GOT3 (cell line): ENCODE measurements around the gene NEDD4L.

ENCODE experiments used
- DNase-seq: peaks from one replicate; lab custom pipeline; 2025; ENCODE audit warnings: mixed read lengths; lab: John Stamatoyannopoulos, UW

The NEDD4L gene

DNA sequence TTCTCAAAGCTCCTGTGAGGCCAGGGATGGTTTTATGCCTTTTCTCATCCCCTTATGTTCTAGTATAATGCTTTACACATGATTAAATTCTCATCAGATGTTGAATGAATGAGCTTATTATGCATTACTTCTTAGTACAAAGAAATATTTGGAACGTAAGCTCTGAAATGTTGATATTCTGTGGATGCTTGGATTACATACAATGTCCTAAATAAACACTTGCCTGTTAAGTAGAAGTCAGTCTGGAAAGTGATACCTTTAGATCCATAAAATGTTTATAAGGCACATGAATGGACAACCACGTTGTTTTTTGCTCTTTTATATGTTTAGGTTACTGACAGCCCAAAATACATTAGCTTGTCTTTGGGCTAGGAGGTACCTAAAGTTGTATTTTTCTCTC, 248.6 kb downstream of the NEDD4L start:
- DNase-seq = no peak

GRCh38 chr18:58297198-58297597, 253.2 kb downstream of the NEDD4L start:
- DNase-seq = no peak

- no peak for DNase-seq
Observed at GRCh38 chr18:58298251-58299134, 254.5 kb downstream of the NEDD4L start.

- DNase-seq = no peak
Observed at GRCh38 chr18:58299135-58299473, 255.1 kb downstream of the NEDD4L start.

DNA sequence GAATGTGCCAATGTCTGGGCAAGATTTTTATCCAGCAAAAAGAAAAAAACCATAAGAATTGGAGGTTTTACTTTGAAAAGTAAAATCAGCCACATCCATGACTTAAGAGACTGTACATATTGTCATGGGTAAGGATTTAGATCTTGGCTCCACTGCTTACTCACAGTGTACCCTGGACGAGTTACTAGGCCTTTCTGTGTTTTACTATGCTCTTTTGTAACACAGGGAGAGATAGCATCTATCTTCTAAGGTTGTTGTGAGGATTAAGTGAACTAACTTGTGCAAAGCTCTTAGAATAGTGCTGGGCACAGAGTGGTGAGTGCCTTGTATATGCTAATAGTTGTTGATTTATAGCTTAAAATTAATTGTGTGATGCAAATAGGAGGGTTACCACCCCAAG, 255.9 kb downstream of the NEDD4L start:
- DNase-seq = no peak

DNA sequence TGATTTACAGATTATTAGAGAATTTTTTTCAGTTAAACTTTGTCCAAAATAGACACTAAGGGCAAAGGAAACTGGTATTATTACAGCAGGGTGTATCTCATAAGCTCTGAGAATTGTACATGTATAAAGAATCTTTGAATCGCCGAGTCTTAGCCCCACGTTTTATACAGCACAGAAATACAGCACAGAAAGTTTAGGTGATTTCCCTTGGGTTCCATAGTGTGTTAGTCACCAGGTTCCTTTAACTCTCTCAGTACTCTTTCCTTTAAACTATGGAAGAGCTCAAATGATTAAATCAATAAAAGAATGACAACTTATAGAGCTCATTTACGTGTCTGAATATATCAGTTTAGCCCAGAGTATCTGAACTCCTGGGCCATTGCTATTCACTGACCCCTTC, 256.8 kb downstream of the NEDD4L start:
- DNase-seq = no peak

DNA sequence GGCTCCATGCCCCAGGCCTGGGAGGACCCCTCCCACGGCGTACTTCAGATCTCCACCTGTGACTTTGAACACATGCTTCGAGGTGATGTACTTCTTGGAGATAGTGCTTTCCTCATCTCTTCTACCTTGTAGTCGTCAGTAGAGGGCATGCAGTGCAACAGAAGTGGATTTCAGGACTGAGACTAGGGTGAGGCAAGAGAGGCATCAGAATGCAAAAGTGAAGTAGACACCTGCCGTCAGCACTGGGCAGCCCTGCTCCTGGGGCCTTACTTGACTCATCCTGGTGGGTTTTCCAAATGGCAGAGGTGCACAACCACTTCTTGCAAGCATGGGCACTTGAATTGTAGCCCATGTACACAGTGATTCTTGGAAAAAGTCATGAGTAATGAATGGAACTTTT, 258.8 kb downstream of the NEDD4L start:
- DNase-seq = no peak

DNA sequence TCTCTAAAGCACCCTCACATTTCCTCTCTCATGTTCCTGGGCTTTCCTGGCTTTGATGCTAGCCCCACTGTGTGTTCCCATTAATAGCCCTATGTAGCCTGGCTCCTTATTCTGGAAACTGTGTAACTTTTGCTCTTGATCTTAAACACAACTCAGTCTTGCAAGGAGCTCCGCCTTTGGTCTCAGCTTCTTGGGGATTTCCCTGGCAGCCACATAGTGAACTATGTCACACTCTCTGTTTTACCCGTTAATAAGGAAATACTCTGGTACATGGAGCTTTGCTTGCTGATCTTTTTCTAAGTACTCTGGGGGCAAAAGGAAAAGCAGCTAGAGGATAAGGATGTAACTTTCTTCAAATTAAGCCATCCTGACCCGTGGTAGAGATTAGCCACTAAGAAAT, 259.3 kb downstream of the NEDD4L start:
- DNase-seq = no peak

GRCh38 chr18:58305792-58306191, 261.8 kb downstream of the NEDD4L start:
- DNase-seq = no peak

GRCh38 chr18:58307441-58307840, 263.4 kb downstream of the NEDD4L start:
- DNase-seq = no peak

- DNase-seq = no peak
Observed at GRCh38 chr18:58308463-58308862, 264.4 kb downstream of the NEDD4L start.

GRCh38 chr18:58309099-58309498, 265.1 kb downstream of the NEDD4L start:
- DNase-seq = no peak

DNA sequence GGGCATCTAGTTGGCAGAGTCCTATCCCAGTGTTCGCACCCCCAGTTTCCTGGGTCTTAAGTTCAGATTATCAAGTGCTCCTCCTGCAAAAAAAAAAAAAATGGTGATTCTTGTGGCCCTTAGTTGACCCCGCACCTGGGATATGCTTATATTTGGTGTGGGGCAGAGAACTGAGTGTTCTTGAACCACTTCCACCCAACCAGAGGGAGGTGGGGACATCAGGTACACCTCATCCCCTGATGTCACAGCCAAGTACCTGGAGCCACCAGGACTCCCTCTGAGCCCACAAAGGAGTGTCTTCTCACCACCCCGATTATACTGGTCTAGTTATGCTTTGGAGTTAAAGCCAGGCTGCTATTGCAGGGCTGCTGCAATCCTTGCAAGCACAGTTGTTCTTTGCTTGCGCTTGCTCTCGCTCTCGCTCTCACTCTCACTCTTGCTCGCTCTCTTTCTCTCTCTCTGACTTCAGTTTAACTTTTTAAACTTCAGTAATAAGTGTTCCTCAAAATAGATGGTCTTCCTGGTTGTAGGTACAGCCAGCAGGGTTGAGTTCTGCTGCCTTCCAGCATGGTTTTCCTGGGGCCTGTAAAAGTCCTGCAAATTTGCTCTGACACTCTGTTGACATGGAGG, 265.7 kb downstream of the NEDD4L start:
- no peak for DNase-seq

DNA sequence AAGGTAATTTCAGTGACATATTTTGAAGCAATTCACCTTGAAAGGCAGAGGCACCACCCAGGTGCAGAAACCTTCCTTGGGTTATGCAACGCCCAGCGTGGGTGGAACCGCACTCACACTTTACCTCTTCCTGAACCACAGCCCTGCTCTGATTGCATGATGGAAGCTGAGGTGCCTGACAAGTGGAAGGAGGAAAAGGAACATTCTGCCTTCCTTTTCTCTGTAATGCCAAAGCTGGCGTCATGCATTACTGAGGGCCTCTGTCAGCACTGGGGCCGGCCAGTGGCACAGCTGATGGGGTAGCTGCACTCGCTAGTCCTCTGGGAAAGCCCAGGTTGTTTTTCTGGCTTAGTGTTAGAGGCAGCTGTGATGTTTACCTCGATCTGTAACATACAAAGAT, 266.5 kb downstream of the NEDD4L start:
- no peak for DNase-seq

- no peak for DNase-seq
Observed at GRCh38 chr18:58311390-58311789, 267.4 kb downstream of the NEDD4L start.

- no peak for DNase-seq
Observed at GRCh38 chr18:58313491-58314032, 269.5 kb downstream of the NEDD4L start.

DNA sequence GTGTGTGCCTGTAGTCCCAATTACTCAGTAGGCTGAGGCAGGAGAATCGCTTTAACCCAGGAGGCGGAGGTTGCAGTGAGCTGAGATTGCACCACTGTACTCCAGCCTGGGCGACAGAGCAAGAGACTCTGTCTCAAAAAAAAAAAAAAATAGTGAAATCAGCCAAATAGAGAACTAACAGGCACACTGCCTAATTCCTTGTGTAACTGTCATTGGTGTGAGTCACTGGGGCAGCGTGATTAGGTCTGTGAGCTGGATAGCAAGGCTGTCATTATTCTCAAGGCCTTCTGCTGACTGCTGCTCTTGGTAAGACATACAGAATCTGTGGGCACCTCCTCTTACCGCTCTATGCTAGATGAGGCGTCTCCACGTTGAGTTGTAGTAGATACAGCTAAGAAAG, 270.3 kb downstream of the NEDD4L start:
- DNase-seq = peak; percentile 30

DNA sequence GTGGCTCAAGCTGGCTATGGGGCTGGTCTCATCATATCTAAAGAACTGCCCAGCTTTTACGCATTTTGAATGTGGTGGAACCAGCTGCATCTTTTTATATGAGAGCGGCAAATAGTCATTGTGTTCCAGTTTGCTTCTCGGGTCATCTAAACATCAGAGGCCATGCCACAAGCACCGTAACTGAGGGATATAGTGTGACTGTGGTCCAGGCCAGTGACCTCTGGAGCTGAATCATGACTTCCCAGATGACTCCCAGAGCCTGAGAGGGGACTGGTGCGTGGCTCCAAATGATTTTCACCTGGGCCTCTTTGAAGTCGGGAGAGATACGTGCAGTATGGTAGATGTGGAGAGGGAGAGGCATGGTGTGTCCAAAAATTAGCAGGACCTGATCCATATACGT, 271.0 kb downstream of the NEDD4L start:
- no peak for DNase-seq

DNA sequence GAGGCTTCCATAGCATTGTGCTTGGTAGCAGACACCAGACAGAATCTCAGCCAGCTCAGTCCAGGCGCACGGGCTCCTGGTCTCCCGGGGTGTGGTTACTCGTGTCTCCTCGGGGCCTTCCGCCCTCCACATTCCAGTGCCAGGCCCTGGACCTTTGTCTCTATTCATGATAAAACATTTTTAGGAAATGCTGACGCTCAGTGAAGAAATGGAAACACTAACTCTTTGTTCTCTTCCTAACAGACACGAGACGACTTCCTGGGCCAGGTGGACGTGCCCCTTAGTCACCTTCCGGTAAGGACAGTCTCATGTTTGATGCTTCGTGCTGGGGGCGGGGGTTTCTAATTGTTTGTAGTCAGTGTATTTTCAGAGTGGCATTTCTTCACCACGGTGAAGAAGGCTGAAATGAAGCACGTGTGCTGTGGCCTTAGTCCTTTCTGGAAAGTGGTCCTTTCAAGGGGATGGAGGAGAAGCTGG, 271.8 kb downstream of the NEDD4L start:
- DNase-seq = no peak

- DNase-seq = no peak
Observed at GRCh38 chr18:58316396-58317342, 272.6 kb downstream of the NEDD4L start.

GRCh38 chr18:58319719-58320118, 275.7 kb downstream of the NEDD4L start:
- DNase-seq = no peak

DNA sequence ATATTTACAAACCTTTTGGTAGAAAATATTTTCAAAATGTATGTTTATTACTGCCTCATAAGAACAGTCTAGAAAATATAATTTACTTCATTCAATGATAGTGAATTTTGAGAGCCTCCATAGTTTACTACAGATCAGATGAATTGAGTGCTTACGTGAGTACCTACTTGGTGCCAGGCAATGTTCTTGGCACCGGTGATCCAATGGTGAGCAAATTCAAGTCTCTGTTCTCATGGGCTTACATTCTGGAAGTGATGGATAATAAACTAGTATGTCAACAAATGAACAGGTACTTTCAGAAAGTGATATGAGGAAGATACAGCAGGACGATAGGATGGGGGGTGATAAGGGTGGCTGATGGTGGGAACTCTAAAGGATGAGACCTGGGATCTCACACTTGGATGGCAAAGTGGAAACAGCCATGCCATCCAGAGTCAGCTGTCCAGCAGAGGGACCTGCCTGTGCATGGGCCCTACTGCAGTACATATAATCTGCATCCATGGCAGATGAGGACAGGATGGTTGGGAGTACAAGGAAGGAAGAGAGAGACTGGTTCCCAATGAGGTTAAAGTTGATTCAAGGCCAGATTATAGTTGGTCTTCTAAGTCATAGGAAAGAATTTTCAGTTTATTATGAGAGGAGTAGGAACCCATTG, 277.0 kb downstream of the NEDD4L start:
- DNase-seq = no peak
